GM12873 (cell line): ENCODE measurements around the gene BRAT1.

Source experiments
- TF ChIP-seq, protein P1 (sequence below): IDR thresholded peaks from 2 replicates; pipeline ENCODE4 v1.5.1; 2012; ENCODE audit warnings: low read depth, mild to moderate bottlenecking, moderate library complexity, low read length, control low read depth; ENCODE audit not compliant: insufficient read depth; ENCODE audit errors: missing control alignments

The BRAT1 gene

DNA sequence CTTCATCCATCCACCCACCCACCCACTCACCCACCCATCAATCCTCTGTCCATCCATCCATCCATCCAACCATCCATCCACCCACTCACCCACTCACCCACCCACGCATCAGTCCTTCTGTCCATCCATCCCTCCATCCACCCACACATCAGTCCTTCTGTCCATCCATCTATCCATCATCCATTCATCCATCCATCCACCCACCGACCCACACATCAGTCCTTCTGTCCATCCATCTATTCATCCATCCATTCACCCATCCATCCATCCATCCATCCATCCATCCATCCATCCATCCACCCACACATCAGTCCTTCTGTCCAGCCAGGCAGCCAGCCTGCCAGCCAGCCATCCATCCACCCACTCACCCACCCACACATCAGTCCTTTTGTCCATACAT lies 63.3 kb downstream of the BRAT1 start:
- TF ChIP-seq, protein P1, sequence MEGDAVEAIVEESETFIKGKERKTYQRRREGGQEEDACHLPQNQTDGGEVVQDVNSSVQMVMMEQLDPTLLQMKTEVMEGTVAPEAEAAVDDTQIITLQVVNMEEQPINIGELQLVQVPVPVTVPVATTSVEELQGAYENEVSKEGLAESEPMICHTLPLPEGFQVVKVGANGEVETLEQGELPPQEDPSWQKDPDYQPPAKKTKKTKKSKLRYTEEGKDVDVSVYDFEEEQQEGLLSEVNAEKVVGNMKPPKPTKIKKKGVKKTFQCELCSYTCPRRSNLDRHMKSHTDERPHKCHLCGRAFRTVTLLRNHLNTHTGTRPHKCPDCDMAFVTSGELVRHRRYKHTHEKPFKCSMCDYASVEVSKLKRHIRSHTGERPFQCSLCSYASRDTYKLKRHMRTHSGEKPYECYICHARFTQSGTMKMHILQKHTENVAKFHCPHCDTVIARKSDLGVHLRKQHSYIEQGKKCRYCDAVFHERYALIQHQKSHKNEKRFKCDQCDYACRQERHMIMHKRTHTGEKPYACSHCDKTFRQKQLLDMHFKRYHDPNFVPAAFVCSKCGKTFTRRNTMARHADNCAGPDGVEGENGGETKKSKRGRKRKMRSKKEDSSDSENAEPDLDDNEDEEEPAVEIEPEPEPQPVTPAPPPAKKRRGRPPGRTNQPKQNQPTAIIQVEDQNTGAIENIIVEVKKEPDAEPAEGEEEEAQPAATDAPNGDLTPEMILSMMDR = no peak

- TF ChIP-seq, protein P1 = no peak
These were observed 65.1 kb downstream of the BRAT1 start for GRCh38 chr7:2490181-2490651.

DNA sequence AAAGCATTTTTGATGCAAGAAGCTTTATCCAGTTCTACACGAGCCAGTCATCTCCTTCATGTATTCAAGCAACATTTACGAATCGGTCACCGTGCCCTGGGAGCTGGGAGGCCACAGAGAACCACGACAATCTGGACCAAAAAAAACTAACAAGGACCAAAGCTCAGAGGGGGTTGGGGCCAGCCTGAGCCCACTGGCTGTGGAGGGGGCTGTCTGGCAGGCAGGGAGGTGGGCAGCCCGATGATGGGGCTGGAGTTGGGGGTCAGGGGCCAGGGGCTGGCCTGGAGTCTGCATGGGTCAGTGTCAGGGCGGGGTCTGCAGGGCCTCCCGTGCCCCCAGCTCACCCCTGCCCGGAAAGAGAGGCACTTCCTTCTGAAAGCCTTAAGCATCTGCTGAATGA lies 66.6 kb downstream of the BRAT1 start:
- TF ChIP-seq, protein P1 = no peak

DNA sequence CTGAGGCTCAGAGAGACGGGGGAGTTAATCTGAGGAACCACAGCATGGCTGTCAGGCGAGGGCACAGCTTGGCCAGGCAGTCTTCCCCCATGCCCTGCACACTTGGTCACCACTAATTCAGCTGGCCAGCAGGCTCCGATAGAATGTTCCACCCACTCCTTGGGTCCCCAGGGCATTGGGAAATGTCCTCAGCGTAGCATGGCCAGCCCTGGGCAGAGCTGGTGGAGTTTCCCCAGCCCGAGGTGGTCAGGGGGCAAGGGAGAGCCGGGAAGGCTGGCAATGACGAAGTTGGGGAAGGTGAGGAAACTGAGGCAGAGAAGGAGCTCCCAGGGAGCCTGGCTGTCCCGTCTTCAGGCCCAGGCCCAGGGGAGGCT lies 67.1 kb downstream of the BRAT1 start:
- TF ChIP-seq, protein P1 = no peak
